H4 (cell line): ENCODE measurements around the gene HES1. TPM values are rescaled to one million over a fixed set of nuclear protein-coding genes. Genes with fewer than 3 reads are reported as not detected.
"Not testable (repeated sequence)": the region's sequence is repeated elsewhere in the genome, so short reads cannot be mapped to it uniquely, and the experiment has no call there.

Experiments used
- DNase-seq: peaks from one replicate; pipeline ENCODE4 v3.0.0-alpha.2; 2015; ENCODE audit warnings: low spot score
- total RNA-seq: library from RNA; depleted of rRNA; stranded (reverse); fragments of >200 nt; shearing (Covaris generic); gene quantifications from 2 replicates; pipeline ENCODE4 v1.2.3, GENCODE V29; 2014

The HES1 gene
- total RNA-seq, 1 experiment from 2014 or later, result 22.5 TPM

- DNase-seq, result peak; percentile 45
Observed at GRCh38 chr3:194140520-194141414, 4.8 kb downstream of the HES1 start.

- peak; percentile 94 for DNase-seq
Observed at GRCh38 chr3:194141415-194142155, 5.6 kb downstream of the HES1 start.

- DNase-seq, result peak; percentile 50
Observed at GRCh38 chr3:194142156-194142910, 6.4 kb downstream of the HES1 start.

GRCh38 chr3:194145702-194146101 lies 9.8 kb downstream of the HES1 start:
- DNase-seq, result no peak

GRCh38 chr3:194147679-194148078 lies 11.7 kb downstream of the HES1 start:
- DNase-seq, result no peak

- DNase-seq, result no peak
Observed at GRCh38 chr3:194148383-194148782, 12.4 kb downstream of the HES1 start.

- DNase-seq, result no peak
Observed at GRCh38 chr3:194150252-194150934, 14.4 kb downstream of the HES1 start.

GRCh38 chr3:194150935-194151302 lies 15.0 kb downstream of the HES1 start:
- DNase-seq, result not testable (repeated sequence)

- DNase-seq, result no peak
Observed at GRCh38 chr3:194154346-194154745, 18.4 kb downstream of the HES1 start.

GRCh38 chr3:194156095-194156494 lies 20.1 kb downstream of the HES1 start:
- no peak for DNase-seq

GRCh38 chr3:194158942-194159439 lies 23.0 kb downstream of the HES1 start:
- DNase-seq, result no peak

GRCh38 chr3:194160158-194160557 lies 24.2 kb downstream of the HES1 start:
- no peak for DNase-seq

GRCh38 chr3:194161131-194162045 lies 25.4 kb downstream of the HES1 start:
- DNase-seq, result no peak

- no peak for DNase-seq
Observed at GRCh38 chr3:194162070-194162678, 26.2 kb downstream of the HES1 start.

- no peak for DNase-seq
Observed at GRCh38 chr3:194162817-194163584, 27.1 kb downstream of the HES1 start.

GRCh38 chr3:194163697-194164096 lies 27.7 kb downstream of the HES1 start:
- no peak for DNase-seq

- no peak for DNase-seq
Observed at GRCh38 chr3:194164861-194165260, 28.9 kb downstream of the HES1 start.

- no peak for DNase-seq
Observed at GRCh38 chr3:194165271-194166018, 29.5 kb downstream of the HES1 start.
